SH-SY5Y (cell line): ENCODE data around the gene DAB2IP.

Experiments used
- GATA2 ChIP-seq: IDR thresholded peaks from 2 replicates; pipeline ENCODE4 v1.6.1; 2011; ENCODE audit warnings: mild to moderate bottlenecking, low read depth, low read length
- GATA3 ChIP-seq: IDR thresholded peaks from 2 replicates; pipeline ENCODE4 v1.6.1; 2011; ENCODE audit warnings: low read depth, mild to moderate bottlenecking, low read length, moderate library complexity

DNA sequence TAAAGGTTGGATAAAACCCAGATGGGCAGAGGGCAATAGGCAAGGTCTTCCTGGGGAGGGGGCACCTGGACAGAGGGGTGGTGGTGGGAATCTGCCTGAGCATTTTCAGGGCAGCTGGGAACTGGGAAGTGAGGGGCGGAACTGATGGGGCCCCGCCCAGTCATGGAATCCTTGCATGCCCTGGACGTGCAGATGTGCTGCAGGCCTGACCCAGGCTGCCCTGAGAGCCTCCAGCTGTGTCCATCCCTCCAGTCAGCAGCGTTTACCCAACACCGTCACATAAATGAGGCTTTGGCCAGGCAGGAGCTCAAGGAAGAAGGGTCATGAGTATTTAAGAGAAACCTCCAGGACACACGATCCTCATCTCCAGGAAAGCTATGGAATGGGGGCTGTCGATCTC lies 70.3 kb downstream of the DAB2IP start:
- TF ChIP-seq GATA3 (no peak), GATA2 (no peak)
